ENCODE data around the gene ZDHHC14.

The ZDHHC14 gene

DNA sequence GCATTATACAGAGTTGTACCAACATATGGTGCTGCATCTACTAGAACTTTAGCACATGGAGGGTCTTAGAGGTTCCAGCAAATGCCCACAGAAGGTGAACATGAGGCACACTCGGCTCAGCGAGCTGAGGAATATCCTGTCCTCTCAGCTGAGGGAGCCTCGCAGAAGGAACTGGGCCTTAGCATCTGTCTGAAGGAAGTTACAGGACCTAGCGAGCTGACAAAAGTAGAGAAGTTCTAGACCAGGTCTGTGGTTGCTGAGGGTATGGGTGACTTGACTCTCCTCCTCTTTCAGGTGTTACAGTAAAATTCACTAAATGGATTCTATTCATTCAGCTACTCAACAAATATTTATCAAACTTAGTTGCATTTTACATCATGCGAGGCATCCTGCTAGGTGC lies 157.2 kb downstream of the ZDHHC14 start:
- TF ChIP-seq, protein P1, sequence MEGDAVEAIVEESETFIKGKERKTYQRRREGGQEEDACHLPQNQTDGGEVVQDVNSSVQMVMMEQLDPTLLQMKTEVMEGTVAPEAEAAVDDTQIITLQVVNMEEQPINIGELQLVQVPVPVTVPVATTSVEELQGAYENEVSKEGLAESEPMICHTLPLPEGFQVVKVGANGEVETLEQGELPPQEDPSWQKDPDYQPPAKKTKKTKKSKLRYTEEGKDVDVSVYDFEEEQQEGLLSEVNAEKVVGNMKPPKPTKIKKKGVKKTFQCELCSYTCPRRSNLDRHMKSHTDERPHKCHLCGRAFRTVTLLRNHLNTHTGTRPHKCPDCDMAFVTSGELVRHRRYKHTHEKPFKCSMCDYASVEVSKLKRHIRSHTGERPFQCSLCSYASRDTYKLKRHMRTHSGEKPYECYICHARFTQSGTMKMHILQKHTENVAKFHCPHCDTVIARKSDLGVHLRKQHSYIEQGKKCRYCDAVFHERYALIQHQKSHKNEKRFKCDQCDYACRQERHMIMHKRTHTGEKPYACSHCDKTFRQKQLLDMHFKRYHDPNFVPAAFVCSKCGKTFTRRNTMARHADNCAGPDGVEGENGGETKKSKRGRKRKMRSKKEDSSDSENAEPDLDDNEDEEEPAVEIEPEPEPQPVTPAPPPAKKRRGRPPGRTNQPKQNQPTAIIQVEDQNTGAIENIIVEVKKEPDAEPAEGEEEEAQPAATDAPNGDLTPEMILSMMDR (IDR thresholded peaks at IDR 0.05; ENCODE audit: control insufficient read depth, insufficient read depth, low read depth, low read length, missing control alignments) = no peak
- DNase-seq (ENCODE audit: low read depth) = no peak
- no peak overlapping the region for H3K4me3 ChIP-seq (ENCODE audit: control insufficient read depth, low read depth, low read length)

DNA sequence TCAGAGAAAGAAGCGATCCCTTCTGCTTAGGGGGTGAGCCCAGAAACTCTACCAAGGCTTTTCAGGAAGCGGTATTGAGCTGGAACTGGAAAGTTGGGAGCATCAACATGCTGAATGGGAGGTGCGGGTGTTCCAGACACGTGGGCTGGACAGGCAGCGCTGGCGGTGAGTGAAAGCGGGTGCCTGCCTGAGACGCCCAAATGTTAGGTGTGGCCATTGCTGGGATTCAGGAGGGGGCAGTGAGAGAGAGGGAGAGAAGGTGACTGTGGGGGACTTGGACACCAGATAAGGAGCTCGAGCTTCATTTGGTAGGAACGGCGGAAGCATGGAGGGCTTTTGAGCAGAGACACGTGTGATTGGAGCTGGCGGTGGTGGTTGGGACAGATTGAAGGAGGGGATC lies 157.7 kb downstream of the ZDHHC14 start:
- DNase-seq (ENCODE audit: low read depth) = no peak
- TF ChIP-seq, protein P1 (IDR thresholded peaks at IDR 0.05; ENCODE audit: control insufficient read depth, insufficient read depth, low read depth, low read length, missing control alignments) = no peak
- no peak overlapping the region for H3K4me3 ChIP-seq (ENCODE audit: control insufficient read depth, low read depth, low read length)

DNA sequence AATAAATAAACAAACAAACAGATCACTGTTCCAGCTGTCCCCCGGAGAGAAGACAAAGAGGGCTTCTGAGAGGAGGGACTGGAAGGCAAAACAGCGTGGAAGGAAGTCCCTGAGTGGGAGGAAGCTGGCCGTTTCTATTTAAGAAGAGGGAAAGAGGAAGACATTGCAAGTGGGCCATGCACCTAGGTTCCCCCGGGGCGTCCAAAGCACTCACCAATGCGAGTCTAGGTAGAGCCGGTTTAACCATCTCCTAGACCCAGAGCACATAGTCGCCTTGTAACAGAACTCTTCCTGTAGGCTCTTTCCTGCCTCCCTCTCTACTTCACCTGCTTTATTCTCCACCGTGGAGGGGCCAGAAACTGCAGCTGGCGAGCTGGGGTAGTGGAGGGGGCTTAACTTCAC lies 158.4 kb downstream of the ZDHHC14 start:
- no peak for DNase-seq (ENCODE audit: low read depth)
- TF ChIP-seq, protein P1 (IDR thresholded peaks at IDR 0.05; ENCODE audit: control insufficient read depth, insufficient read depth, low read depth, low read length, missing control alignments) = no peak
- no peak overlapping the region for H3K4me3 ChIP-seq (ENCODE audit: control insufficient read depth, low read depth, low read length)

DNA sequence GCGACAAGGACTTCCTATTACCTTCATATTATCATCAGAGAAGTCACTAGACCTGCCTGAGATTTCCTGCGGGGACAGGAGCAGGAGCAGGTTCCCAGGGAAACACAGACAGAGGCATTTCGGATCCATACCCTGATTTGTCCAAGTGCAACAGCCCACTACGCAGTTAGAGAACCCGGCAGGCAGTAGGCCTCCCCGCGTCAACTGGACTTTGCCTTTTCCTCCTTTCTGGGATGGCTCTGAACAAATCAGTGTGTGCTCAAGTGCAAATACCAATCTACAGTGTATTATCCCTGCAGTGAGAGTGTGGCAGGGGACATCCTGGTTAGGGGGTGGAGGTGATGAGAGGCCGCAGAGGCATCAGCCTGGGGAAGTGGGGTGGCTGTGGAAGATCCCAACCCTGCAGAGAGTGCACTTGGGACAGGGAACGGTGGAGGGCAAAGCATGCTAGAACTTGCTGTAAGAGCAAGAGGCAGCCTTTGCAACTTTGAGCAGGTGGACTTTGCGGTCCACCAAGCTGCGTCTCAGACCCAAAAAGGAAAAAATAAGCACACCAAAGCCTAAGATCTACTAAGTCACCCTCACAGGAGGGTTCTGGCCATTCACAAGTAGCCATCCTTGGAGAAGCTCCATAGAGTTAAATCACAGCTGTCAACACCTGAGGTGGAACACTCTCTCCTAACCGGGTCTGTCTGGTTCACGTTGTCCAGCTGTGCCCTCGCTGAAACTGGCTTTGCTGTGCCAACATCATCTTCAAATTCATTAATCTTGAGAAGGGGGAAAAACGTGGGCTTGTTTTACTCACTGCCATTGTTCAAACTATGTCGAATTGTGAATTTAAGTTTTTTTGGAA lies 159.1 kb downstream of the ZDHHC14 start:
- TF ChIP-seq, protein P1 (IDR thresholded peaks at IDR 0.05; ENCODE audit: control insufficient read depth, insufficient read depth, low read depth, low read length, missing control alignments) = no peak
- no peak for DNase-seq (ENCODE audit: low read depth)
- no peak overlapping the region for H3K4me3 ChIP-seq (ENCODE audit: control insufficient read depth, low read depth, low read length)

DNA sequence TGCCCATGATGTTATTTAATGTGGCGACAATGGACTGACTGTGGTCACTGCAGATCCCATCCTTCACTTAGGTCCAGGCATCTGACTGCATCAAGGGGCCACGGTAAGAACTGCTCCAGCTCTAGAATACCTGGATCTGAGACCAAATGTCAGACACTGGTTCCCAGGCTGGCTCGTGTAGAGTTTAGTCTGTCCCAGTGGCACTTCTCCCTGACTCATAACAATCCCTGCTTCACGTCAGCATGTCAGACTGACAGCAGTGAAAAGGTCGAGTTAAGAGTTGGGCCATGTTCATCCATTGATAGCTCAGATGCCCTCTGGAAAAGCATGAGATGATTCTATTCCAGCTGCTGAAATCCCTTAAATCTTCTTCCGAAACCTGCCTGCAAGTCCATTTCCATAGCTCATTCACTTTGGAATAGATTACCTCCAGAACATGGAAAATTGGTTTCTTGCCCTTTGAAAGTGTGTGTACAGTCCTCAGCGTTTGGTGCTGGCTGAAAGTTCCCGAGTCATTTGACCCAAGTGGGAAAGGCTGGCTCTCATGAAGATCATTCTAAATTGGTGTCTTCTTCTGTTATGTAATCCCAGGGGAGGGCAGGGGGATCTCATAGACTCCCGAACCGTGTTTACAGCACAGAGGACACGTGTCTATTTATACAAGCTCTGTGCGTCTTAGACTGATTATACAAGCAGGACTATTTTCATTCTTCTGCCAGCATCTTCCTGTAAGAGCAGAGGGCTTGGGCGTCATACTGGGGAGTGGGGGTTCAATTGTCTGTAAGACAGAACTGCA lies 160.8 kb downstream of the ZDHHC14 start:
- H3K4me3 ChIP-seq (ENCODE audit: control insufficient read depth, low read depth, low read length) = no peak overlapping the region
- no peak for DNase-seq (ENCODE audit: low read depth)
- TF ChIP-seq, protein P1 (IDR thresholded peaks at IDR 0.05; ENCODE audit: control insufficient read depth, insufficient read depth, low read depth, low read length, missing control alignments) = no peak

DNA sequence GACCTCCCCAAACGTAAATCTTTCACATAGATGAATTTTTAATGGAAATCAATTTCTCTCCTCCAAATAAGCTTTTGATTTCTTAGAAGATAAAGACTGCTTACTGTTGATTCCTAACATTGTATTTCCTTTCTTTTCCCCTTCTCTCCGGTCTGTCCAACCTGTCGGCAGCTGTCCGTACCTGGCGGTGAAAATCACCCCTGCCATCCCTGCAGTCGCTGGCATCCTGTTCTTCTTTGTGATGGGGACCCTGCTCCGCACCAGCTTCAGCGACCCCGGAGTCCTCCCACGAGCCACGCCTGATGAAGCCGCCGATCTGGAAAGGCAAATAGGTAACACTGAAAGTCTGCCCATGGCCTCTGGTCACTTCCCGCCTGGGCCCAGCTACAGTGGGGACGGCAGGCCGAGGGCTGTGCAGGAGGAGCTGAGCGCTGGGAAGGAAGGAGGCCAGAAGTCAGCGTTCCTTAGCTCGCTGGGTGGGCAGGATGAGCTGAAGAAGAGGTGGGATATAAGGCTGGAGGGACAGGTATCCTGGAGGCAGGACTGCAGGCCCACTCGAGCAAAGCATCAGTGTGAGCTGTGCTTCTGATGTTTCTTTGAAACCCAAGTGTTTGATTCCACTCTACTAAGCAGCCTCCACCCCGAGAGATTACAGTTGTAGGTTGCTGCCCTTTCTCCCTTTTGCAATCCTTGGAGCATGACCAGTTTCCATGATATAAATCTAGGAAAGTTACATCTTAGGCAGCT lies 161.6 kb downstream of the ZDHHC14 start:
- TF ChIP-seq, protein P1 (IDR thresholded peaks at IDR 0.05; ENCODE audit: control insufficient read depth, insufficient read depth, low read depth, low read length, missing control alignments) = no peak
- H3K4me3 ChIP-seq (ENCODE audit: control insufficient read depth, low read depth, low read length) = no peak overlapping the region
- no peak for DNase-seq (ENCODE audit: low read depth)
